ENCODE results near the gene PDE6B. TPM values are rescaled to one million over a fixed set of nuclear protein-coding genes. Genes with fewer than 3 reads are reported as not detected.

The PDE6B gene
- total RNA-seq, 1 experiment from 2014 or later: not detected

DNA sequence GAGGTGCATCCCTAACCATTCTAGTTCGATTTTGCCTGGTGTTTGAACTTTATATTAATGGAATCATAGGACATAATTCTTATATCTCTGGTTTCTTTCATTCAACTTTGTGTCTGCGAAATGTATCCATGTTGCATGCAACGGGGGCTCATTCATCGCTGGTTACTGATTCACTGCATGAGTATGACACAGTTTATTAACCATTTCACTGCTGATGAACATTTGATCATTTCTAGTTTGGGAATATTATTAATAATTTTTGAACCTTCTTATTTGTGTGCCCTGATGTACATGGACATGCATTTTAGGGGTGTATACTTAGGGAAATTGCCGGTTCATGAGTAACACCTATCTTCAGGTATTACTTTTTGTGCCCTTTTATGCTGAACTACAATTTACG lies 44.2 kb upstream of the PDE6B start:
- TF ChIP-seq, protein P1, sequence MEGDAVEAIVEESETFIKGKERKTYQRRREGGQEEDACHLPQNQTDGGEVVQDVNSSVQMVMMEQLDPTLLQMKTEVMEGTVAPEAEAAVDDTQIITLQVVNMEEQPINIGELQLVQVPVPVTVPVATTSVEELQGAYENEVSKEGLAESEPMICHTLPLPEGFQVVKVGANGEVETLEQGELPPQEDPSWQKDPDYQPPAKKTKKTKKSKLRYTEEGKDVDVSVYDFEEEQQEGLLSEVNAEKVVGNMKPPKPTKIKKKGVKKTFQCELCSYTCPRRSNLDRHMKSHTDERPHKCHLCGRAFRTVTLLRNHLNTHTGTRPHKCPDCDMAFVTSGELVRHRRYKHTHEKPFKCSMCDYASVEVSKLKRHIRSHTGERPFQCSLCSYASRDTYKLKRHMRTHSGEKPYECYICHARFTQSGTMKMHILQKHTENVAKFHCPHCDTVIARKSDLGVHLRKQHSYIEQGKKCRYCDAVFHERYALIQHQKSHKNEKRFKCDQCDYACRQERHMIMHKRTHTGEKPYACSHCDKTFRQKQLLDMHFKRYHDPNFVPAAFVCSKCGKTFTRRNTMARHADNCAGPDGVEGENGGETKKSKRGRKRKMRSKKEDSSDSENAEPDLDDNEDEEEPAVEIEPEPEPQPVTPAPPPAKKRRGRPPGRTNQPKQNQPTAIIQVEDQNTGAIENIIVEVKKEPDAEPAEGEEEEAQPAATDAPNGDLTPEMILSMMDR (IDR thresholded peaks at IDR 0.05; ENCODE audit: insufficient read depth in 1 of 2, low read depth in 1 of 2, low read length in 1 of 2, severe bottlenecking in 1 of 2, unreplicated experiment in 1 of 2): no peak
- Mint-ChIP-seq H3K9me3 (ENCODE audit: unreplicated experiment) (no peaks in the 10 kb centered on the region), H3K4me1 (ENCODE audit: low read depth, unreplicated experiment) (no peaks in the 10 kb centered on the region), H3K27me3 (ENCODE audit: insufficient read depth, unreplicated experiment) (no peaks in the 10 kb centered on the region), H3K27ac (ENCODE audit: unreplicated experiment) (no peak overlapping the region), H3K36me3 (ENCODE audit: insufficient read depth, unreplicated experiment) (no peaks in the 10 kb centered on the region), H3K4me3 (ENCODE audit: unreplicated experiment) (no peak overlapping the region)
- BruUV-seq (replicated peaks): no TSS peak
- POLR2A ChIA-PET: no interaction called here
- no peaks in the 10 kb centered on the region for H3K27me3 ChIP-seq (replicated peaks; ENCODE audit: control insufficient read depth, insufficient read depth, low read length)
- H3K4me3 ChIP-seq (ENCODE audit: low read depth, low read length): no peak overlapping the region
- intact Hi-C loops (cut with micrococcal nuclease; ENCODE audit: unreplicated experiment): no loop called here
- no peaks in the 10 kb centered on the region for H3K4me1 ChIP-seq
- no peaks in the 10 kb centered on the region for H3K36me3 ChIP-seq (ENCODE audit: control insufficient read depth, insufficient read depth, low read length)
- H3K9me3 ChIP-seq: peaks cover 5% of the 10 kb centered on the region; the same call in 1 of the 2 replicates
- no peak for DNase-seq
- CTCF ChIA-PET: no interaction called here

- no peaks in the 10 kb centered on the region for H3K36me3 ChIP-seq (ENCODE audit: control insufficient read depth, insufficient read depth, low read length)
- no TSS peak for BruUV-seq (replicated peaks)
- no peak for DNase-seq
- TF ChIP-seq, protein P1 (IDR thresholded peaks at IDR 0.05; ENCODE audit: insufficient read depth in 1 of 2, low read depth in 1 of 2, low read length in 1 of 2, severe bottlenecking in 1 of 2, unreplicated experiment in 1 of 2): no peak
- Mint-ChIP-seq H3K9me3 (ENCODE audit: unreplicated experiment) (no peaks in the 10 kb centered on the region), H3K36me3 (ENCODE audit: insufficient read depth, unreplicated experiment) (no peaks in the 10 kb centered on the region), H3K27me3 (ENCODE audit: insufficient read depth, unreplicated experiment) (no peaks in the 10 kb centered on the region), H3K4me3 (ENCODE audit: unreplicated experiment) (no peak overlapping the region), H3K27ac (ENCODE audit: unreplicated experiment) (no peak overlapping the region), H3K4me1 (ENCODE audit: low read depth, unreplicated experiment) (no peaks in the 10 kb centered on the region)
- CTCF ChIA-PET: no interaction called here
- peaks cover 5% of the 10 kb centered on the region; the same call in 1 of the 2 replicates for H3K9me3 ChIP-seq
- H3K27me3 ChIP-seq (replicated peaks; ENCODE audit: control insufficient read depth, insufficient read depth, low read length): no peaks in the 10 kb centered on the region; the same call in 1 of the 2 replicates
- POLR2A ChIA-PET: no interaction called here
- H3K4me1 ChIP-seq: no peaks in the 10 kb centered on the region
- intact Hi-C loops (cut with micrococcal nuclease; ENCODE audit: unreplicated experiment): no loop called here
- H3K4me3 ChIP-seq (ENCODE audit: low read depth, low read length): no peak overlapping the region
Observed at GRCh38 chr4:581753-582361, 43.5 kb upstream of the PDE6B start.

- H3K4me1 ChIP-seq: no peaks in the 10 kb centered on the region
- no peaks in the 10 kb centered on the region for H3K4me1 Mint-ChIP-seq (ENCODE audit: low read depth, unreplicated experiment)
- no peaks in the 10 kb centered on the region for H3K9me3 Mint-ChIP-seq (ENCODE audit: unreplicated experiment)
- DNase-seq: no peak
- peaks cover 5% of the 10 kb centered on the region; the same call in 1 of the 2 replicates for H3K9me3 ChIP-seq
- POLR2A ChIA-PET: no interaction called here
- no peaks in the 10 kb centered on the region for H3K36me3 Mint-ChIP-seq (ENCODE audit: insufficient read depth, unreplicated experiment)
- H3K4me3 ChIP-seq (ENCODE audit: low read depth, low read length): no peak overlapping the region
- TF ChIP-seq, protein P1 (IDR thresholded peaks at IDR 0.05; ENCODE audit: insufficient read depth in 1 of 2, low read depth in 1 of 2, low read length in 1 of 2, severe bottlenecking in 1 of 2, unreplicated experiment in 1 of 2): no peak
- H3K27ac Mint-ChIP-seq (ENCODE audit: unreplicated experiment): no peak overlapping the region
- no peaks in the 10 kb centered on the region for H3K36me3 ChIP-seq (ENCODE audit: control insufficient read depth, insufficient read depth, low read length)
- no peaks in the 10 kb centered on the region for H3K27me3 Mint-ChIP-seq (ENCODE audit: insufficient read depth, unreplicated experiment)
- CTCF ChIA-PET: no interaction called here
- H3K4me3 Mint-ChIP-seq (ENCODE audit: unreplicated experiment): no peak overlapping the region
- intact Hi-C loops (cut with micrococcal nuclease; ENCODE audit: unreplicated experiment): no loop called here
- BruUV-seq (replicated peaks): no TSS peak
- H3K27me3 ChIP-seq (replicated peaks; ENCODE audit: control insufficient read depth, insufficient read depth, low read length): no peaks in the 10 kb centered on the region; the same call in 1 of the 2 replicates
Observed at GRCh38 chr4:583820-584219, 41.6 kb upstream of the PDE6B start.
